Colonic mucosa (tissue), 4 donors: ENCODE results near the gene PPP1R7. TPM values are rescaled to one million over a fixed set of nuclear protein-coding genes. Genes with fewer than 3 reads are reported as not detected.

Experiments used
- DNase-seq: peaks from one replicate; pipeline ENCODE4 v3.0.0-alpha.2; 2020
- H3K27ac ChIP-seq: fragments of 200-600 bp; one replicate; pipeline ENCODE4 v1.8.0; 2021
- H3K27me3 ChIP-seq: fragments of 200-600 bp; one replicate; pipeline ENCODE4 v1.8.0; 2021
- H3K36me3 ChIP-seq: fragments of 200-600 bp; one replicate; pipeline ENCODE4 v1.8.0; 2021
- H3K4me1 ChIP-seq: fragments of 200-600 bp; one replicate; pipeline ENCODE4 v1.8.0; 2021; ENCODE audit warnings: mild to moderate bottlenecking
- H3K4me3 ChIP-seq: fragments of 200-600 bp; one replicate; pipeline ENCODE4 v1.8.0; 2021
- H3K9ac ChIP-seq, 2 donors: one replicate each; pipeline ENCODE4 v1.7.0; 2013; ENCODE audit warnings: control low read depth in 2 of 2, low read depth in 2 of 2, low read length in 2 of 2
- H3K9me3 ChIP-seq: fragments of 200-600 bp; one replicate; pipeline ENCODE4 v1.8.0; 2021
- intact Hi-C: fragments of 100-400 bp; cut with DNase I; formaldehyde crosslinking; loops from one replicate; pipeline ENCODE4 v1.14.1; 2022
- total RNA-seq, 2 donors: library from RNA; stranded (reverse); fragmentation: NEBNext Ultra II Directional in 1 of 2; extraction: Animal tissue kit (Norgen Biotek cat#: 25700) in 1 of 2; gene quantifications; one replicate each; pipeline ENCODE4 v1.2.1, GENCODE V29; 2021
- TF ChIP-seq, protein P1 (sequence below): fragments of 200-600 bp; IDR thresholded peaks from one replicate; pipeline ENCODE4 v1.8.0; 2022; ENCODE audit warnings: antibody characterized with exemption, mild to moderate bottlenecking
- donor health status: healthy.
- donor health status: DM: no; HTN: no; CAD: no.
- donor health status: DM: no; HTN: no; CAD: no.

Gene PPP1R7
- total RNA-seq, 2 donors from 2014 or later: 74.7 to 77.8 TPM

- no peak overlapping the region for H3K4me3 ChIP-seq
- DNase-seq: no peak
- peaks cover 3% of the 10 kb centered on the region for H3K36me3 ChIP-seq
- H3K4me1 ChIP-seq: no peaks in the 10 kb centered on the region
- TF ChIP-seq, protein P1, sequence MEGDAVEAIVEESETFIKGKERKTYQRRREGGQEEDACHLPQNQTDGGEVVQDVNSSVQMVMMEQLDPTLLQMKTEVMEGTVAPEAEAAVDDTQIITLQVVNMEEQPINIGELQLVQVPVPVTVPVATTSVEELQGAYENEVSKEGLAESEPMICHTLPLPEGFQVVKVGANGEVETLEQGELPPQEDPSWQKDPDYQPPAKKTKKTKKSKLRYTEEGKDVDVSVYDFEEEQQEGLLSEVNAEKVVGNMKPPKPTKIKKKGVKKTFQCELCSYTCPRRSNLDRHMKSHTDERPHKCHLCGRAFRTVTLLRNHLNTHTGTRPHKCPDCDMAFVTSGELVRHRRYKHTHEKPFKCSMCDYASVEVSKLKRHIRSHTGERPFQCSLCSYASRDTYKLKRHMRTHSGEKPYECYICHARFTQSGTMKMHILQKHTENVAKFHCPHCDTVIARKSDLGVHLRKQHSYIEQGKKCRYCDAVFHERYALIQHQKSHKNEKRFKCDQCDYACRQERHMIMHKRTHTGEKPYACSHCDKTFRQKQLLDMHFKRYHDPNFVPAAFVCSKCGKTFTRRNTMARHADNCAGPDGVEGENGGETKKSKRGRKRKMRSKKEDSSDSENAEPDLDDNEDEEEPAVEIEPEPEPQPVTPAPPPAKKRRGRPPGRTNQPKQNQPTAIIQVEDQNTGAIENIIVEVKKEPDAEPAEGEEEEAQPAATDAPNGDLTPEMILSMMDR: no peak
- H3K27ac ChIP-seq: no peak overlapping the region
- no peaks in the 10 kb centered on the region for H3K9me3 ChIP-seq
- intact Hi-C loops: no loop called here
- H3K27me3 ChIP-seq: no peaks in the 10 kb centered on the region
- H3K9ac ChIP-seq: no peak overlapping the region
Observed at GRCh38 chr2:241158546-241158900, 8.3 kb downstream of the PPP1R7 start.

GRCh38 chr2:241159116-241159515 is 8.8 kb downstream of the PPP1R7 start:
- TF ChIP-seq, protein P1: no peak
- Histone ChIP-seq H3K9ac (no peak overlapping the region), H3K27me3 (no peaks in the 10 kb centered on the region), H3K36me3 (no peaks in the 10 kb centered on the region), H3K9me3 (no peaks in the 10 kb centered on the region), H3K4me1 (no peaks in the 10 kb centered on the region), H3K27ac (no peak overlapping the region), H3K4me3 (no peak overlapping the region)
- no peak for DNase-seq
- intact Hi-C loops: no loop called here

- Histone ChIP-seq H3K36me3 (no peaks in the 10 kb centered on the region), H3K9me3 (no peaks in the 10 kb centered on the region), H3K27me3 (no peaks in the 10 kb centered on the region), H3K9ac (no peak overlapping the region), H3K4me1 (no peaks in the 10 kb centered on the region), H3K4me3 (no peak overlapping the region), H3K27ac (no peak overlapping the region)
- TF ChIP-seq, protein P1: no peak
- DNase-seq: no peak
- intact Hi-C loops: no loop called here
Observed at GRCh38 chr2:241160318-241160717, 10.1 kb downstream of the PPP1R7 start.

- H3K27me3 ChIP-seq: no peaks in the 10 kb centered on the region
- intact Hi-C loops: no loop called here
- H3K9ac ChIP-seq: peak overlapping the region in 1 of 2 donors; percentile 5
- H3K4me1 ChIP-seq: no peaks in the 10 kb centered on the region
- TF ChIP-seq, protein P1: no peak
- H3K36me3 ChIP-seq: peaks cover 5% of the 10 kb centered on the region
- DNase-seq: peak; percentile 52
- no peaks in the 10 kb centered on the region for H3K9me3 ChIP-seq
- H3K27ac ChIP-seq: peak overlapping the region; percentile 3
- no peak overlapping the region for H3K4me3 ChIP-seq
Observed at GRCh38 chr2:241161646-241162281, 11.5 kb downstream of the PPP1R7 start.

- Histone ChIP-seq H3K9me3 (no peaks in the 10 kb centered on the region), H3K4me3 (no peak overlapping the region), H3K27me3 (no peaks in the 10 kb centered on the region), H3K27ac (no peak overlapping the region), H3K9ac (no peak overlapping the region), H3K4me1 (no peaks in the 10 kb centered on the region), H3K36me3 (peaks cover 5% of the 10 kb centered on the region)
- no peak for DNase-seq
- TF ChIP-seq, protein P1: no peak
- intact Hi-C loops: no loop called here
Observed at GRCh38 chr2:241163601-241164118, 13.4 kb downstream of the PPP1R7 start.
